Measurements from ENCODE around the gene SYNGR2. TPM values are rescaled to one million over a fixed set of nuclear protein-coding genes. Genes with fewer than 3 reads are reported as not detected.

Gene SYNGR2
- polyA plus RNA-seq, 1 donor (not counting 4 experiments of a cell fraction or from before 2014, with no cell fraction given), result 103 TPM

DNA sequence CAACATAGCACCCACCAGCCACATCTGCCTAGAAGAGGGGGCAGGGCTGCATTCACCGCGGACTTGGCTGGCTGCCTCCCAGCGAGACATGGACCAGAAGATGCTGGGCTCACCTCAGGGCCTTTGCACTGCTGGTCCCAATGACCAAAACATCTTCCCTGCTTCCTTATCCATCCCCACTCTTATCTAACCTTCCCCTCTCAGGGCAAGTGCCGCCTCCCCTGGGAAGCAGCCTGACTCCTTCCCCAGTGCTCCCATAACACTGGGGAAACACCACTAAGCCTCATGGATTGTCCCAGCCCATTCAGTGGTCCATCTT, 45.5 kb upstream of the SYNGR2 start:
- peaks cover 6% of the 10 kb centered on the region for H3K4me1 ChIP-seq (ENCODE audit: control insufficient read depth, extremely low read depth, insufficient read depth, low read length)
- peaks cover 6 to 21% of the 10 kb centered on the region in 2 experiments for H3K36me3 ChIP-seq (ENCODE audit: control insufficient read depth in 2 of 2, extremely low read depth in 1 of 2, insufficient read depth in 2 of 2, low read length in 2 of 2)
- TF ChIP-seq EZH2 (IDR thresholded peaks at IDR 0.05; ENCODE audit: low read length), result no peak
- TF ChIP-seq, protein P1, sequence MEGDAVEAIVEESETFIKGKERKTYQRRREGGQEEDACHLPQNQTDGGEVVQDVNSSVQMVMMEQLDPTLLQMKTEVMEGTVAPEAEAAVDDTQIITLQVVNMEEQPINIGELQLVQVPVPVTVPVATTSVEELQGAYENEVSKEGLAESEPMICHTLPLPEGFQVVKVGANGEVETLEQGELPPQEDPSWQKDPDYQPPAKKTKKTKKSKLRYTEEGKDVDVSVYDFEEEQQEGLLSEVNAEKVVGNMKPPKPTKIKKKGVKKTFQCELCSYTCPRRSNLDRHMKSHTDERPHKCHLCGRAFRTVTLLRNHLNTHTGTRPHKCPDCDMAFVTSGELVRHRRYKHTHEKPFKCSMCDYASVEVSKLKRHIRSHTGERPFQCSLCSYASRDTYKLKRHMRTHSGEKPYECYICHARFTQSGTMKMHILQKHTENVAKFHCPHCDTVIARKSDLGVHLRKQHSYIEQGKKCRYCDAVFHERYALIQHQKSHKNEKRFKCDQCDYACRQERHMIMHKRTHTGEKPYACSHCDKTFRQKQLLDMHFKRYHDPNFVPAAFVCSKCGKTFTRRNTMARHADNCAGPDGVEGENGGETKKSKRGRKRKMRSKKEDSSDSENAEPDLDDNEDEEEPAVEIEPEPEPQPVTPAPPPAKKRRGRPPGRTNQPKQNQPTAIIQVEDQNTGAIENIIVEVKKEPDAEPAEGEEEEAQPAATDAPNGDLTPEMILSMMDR (optimal IDR thresholded peaks at IDR 0.05 in 1 of 3, IDR thresholded peaks at IDR 0.05 in 1 of 3, conservative IDR thresholded peaks at IDR 0.05 in 1 of 3; ENCODE audit: extremely low read depth in 1 of 3, insufficient read depth in 2 of 3, low read length in 3 of 3), result no peak
- no peaks in the 10 kb centered on the region for H3K9me3 ChIP-seq (ENCODE audit: control insufficient read depth, low read depth, low read length)
- H3K9me1 ChIP-seq (ENCODE audit: control insufficient read depth, extremely low read depth, insufficient read depth, low read length), result no peaks in the 10 kb centered on the region
- no peaks in the 10 kb centered on the region for H4K20me1 ChIP-seq (ENCODE audit: control insufficient read depth, extremely low read depth, insufficient read depth, low read length)
- no peak for DNase-seq (ENCODE audit: low read depth, low spot score)
- dilution Hi-C loops (cut with MboI; ENCODE audit: extremely low pct_ligation_motif_present, low sequenced_read_pairs), result no loop called here
- no peak overlapping the region for H3K4me2 ChIP-seq (ENCODE audit: control insufficient read depth, extremely low read depth, insufficient read depth, low read depth, low read length)
- no peaks in the 10 kb centered on the region for H3K27me3 ChIP-seq (ENCODE audit: control insufficient read depth, extremely low read depth, insufficient read depth, low read length)
- H3K27ac ChIP-seq (ENCODE audit: control insufficient read depth, insufficient read depth, low read length), result no peak overlapping the region
- H2AFZ ChIP-seq (ENCODE audit: control insufficient read depth, low read length), result no peak overlapping the region
- no peak overlapping the region for H3K4me3 ChIP-seq (ENCODE audit: control insufficient read depth in 2 of 3, extremely low read depth in 1 of 3, insufficient read depth in 2 of 3, low read depth in 1 of 3, low read length in 3 of 3)
- FAIRE-seq, result no peak
- no peak overlapping the region for H3K9ac ChIP-seq (ENCODE audit: control insufficient read depth, extremely low read depth, insufficient read depth, low read length)
- peaks cover 4% of the 10 kb centered on the region for H3K79me2 ChIP-seq (ENCODE audit: control insufficient read depth, insufficient read depth, low read length)

DNA sequence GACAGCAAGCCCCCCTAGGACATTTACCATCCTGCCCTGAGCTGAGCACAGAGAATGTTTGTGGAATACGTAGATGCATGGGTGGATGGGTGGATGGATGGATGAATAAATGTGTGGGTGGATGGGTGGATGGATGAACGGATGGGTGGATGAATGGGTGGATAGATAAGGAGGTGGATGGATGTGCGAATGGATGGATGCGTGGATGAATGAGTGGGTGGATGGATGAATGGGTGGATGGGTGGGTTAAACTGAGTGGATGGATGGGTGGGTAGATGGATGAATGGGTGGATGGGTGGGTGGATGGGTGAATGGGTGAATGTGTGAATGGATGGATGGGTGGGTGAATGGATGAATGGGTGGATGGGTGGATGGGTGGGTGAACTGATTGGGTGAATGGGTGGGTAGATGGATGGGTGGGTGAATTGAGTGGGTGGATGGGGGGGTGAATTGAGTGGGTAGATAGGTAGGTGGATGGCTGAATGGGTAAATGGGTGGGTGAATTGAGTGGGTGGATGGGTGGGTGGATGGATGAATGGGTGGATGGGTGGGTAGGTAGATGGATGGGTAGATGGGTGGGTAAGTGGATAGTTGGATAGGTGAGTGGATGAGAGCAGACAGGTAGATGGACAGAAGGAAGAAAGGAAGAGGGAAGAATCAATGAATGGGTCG, 45.0 kb upstream of the SYNGR2 start:
- no peaks in the 10 kb centered on the region for H3K9me1 ChIP-seq (ENCODE audit: control insufficient read depth, extremely low read depth, insufficient read depth, low read length)
- FAIRE-seq (no peak), DNase-seq (ENCODE audit: low read depth, low spot score) (no peak)
- peaks cover 6 to 19% of the 10 kb centered on the region in 2 experiments for H3K36me3 ChIP-seq (ENCODE audit: control insufficient read depth in 2 of 2, extremely low read depth in 1 of 2, insufficient read depth in 2 of 2, low read length in 2 of 2)
- H3K4me2 ChIP-seq (ENCODE audit: control insufficient read depth, extremely low read depth, insufficient read depth, low read depth, low read length), result no peak overlapping the region
- no peak overlapping the region for H2AFZ ChIP-seq (ENCODE audit: control insufficient read depth, low read length)
- peaks cover 6% of the 10 kb centered on the region for H3K4me1 ChIP-seq (ENCODE audit: control insufficient read depth, extremely low read depth, insufficient read depth, low read length)
- H3K9me3 ChIP-seq (ENCODE audit: control insufficient read depth, low read depth, low read length), result no peaks in the 10 kb centered on the region
- H3K4me3 ChIP-seq (ENCODE audit: control insufficient read depth in 2 of 3, extremely low read depth in 1 of 3, insufficient read depth in 2 of 3, low read depth in 1 of 3, low read length in 3 of 3), result no peak overlapping the region
- no peak overlapping the region for H3K9ac ChIP-seq (ENCODE audit: control insufficient read depth, extremely low read depth, insufficient read depth, low read length)
- H3K79me2 ChIP-seq (ENCODE audit: control insufficient read depth, insufficient read depth, low read length), result peaks cover 4% of the 10 kb centered on the region
- no peaks in the 10 kb centered on the region for H4K20me1 ChIP-seq (ENCODE audit: control insufficient read depth, extremely low read depth, insufficient read depth, low read length)
- no peak for TF ChIP-seq EZH2 (IDR thresholded peaks at IDR 0.05; ENCODE audit: low read length)
- TF ChIP-seq, protein P1 (optimal IDR thresholded peaks at IDR 0.05 in 1 of 3, IDR thresholded peaks at IDR 0.05 in 1 of 3, conservative IDR thresholded peaks at IDR 0.05 in 1 of 3; ENCODE audit: extremely low read depth in 1 of 3, insufficient read depth in 2 of 3, low read length in 3 of 3), result no peak
- no peak overlapping the region for H3K27ac ChIP-seq (ENCODE audit: control insufficient read depth, insufficient read depth, low read length)
- H3K27me3 ChIP-seq (ENCODE audit: control insufficient read depth, extremely low read depth, insufficient read depth, low read length), result no peaks in the 10 kb centered on the region
- dilution Hi-C loops (cut with MboI; ENCODE audit: extremely low pct_ligation_motif_present, low sequenced_read_pairs), result no loop called here
